ENCODE data around the gene TRAM2.

Gene TRAM2

GRCh38 chr6:52511572-52512151, 65.2 kb downstream of the TRAM2 start:
- DNase-seq (ENCODE audit: low read depth in 2 of 3, low spot score in 2 of 3): no peak

GRCh38 chr6:52511163-52511562, 65.7 kb downstream of the TRAM2 start:
- DNase-seq (ENCODE audit: low read depth in 2 of 3, low spot score in 2 of 3): no peak

DNA sequence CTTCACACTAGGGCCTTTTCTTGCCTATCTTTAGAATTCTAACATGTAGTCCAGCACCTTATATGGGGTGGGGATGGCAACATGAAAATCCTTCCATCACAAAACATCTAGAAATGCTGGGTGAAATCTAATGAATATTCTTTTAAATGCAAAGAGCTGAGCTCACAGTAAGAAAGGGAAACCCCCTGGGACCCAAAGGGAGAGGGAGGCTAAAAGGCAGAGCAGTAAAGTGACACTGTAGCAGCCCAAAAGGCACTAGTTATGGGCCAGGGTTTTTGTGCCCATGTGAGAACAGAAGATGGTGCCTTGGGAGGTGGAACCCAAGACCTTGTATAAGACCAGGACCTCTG, 66.7 kb downstream of the TRAM2 start:
- no peak for DNase-seq (ENCODE audit: low read depth in 2 of 3, low spot score in 2 of 3)

GRCh38 chr6:52509281-52510212, 67.3 kb downstream of the TRAM2 start:
- no peak for DNase-seq (ENCODE audit: low read depth in 2 of 3, low spot score in 2 of 3)

GRCh38 chr6:52508261-52508739, 68.6 kb downstream of the TRAM2 start:
- no peak for DNase-seq (ENCODE audit: low read depth in 2 of 3, low spot score in 2 of 3)

DNA sequence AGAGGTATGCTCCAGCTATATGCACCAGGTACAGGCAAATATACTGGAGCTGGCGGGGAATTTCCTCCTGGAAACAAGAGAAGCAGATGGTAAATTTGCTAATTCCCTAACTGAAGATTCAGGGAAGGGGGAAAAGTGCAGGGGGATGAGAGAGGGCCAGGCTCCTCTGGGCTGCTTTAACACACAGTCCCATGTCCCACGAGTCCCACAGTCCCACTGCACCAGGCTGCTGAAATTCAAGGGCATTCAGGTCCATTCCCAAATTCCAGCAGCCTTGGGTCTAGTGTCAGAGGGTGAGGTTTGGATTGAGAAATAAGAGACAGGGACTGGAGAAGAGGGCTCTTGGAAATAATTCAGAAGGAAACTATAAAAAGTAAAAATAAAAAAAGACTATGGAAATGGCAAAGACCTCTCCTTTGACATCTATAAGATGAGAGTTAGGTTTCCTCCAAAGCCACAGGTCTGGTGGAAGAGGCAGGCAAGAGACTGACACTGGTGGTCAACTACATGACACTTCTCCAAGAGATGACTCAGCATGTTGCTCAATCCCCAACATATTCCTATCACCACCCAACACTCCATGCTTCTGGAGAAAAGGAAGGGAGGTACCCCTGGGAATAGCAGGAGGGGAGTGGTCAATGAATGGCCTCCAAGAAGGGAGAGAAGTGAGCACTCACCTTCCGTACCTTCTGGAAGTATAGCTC, 69.2 kb downstream of the TRAM2 start:
- DNase-seq (ENCODE audit: low read depth in 2 of 3, low spot score in 2 of 3): no peak

GRCh38 chr6:52506476-52506875, 70.4 kb downstream of the TRAM2 start:
- DNase-seq (ENCODE audit: low read depth in 2 of 3, low spot score in 2 of 3): no peak

GRCh38 chr6:52505726-52506409, 71.0 kb downstream of the TRAM2 start:
- DNase-seq (ENCODE audit: low read depth in 2 of 3, low spot score in 2 of 3): no peak

DNA sequence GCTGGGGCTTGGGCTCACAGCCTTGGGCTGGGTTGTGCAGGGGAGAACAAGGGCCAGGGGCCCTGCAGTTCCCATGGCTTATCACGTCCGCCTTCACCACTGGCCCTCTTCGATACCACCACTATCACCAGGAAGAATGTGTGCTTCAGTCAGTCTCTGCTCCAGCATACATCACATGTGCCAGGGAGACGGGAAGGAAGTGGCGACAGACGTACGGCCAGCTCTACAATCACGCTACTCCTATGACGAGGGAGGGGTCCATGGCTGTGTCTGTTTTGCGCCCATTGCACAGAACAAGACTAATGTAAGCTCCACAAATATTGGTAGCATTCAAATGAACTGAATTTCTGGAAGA, 72.1 kb downstream of the TRAM2 start:
- no peak for DNase-seq (ENCODE audit: low read depth in 2 of 3, low spot score in 2 of 3)

DNA sequence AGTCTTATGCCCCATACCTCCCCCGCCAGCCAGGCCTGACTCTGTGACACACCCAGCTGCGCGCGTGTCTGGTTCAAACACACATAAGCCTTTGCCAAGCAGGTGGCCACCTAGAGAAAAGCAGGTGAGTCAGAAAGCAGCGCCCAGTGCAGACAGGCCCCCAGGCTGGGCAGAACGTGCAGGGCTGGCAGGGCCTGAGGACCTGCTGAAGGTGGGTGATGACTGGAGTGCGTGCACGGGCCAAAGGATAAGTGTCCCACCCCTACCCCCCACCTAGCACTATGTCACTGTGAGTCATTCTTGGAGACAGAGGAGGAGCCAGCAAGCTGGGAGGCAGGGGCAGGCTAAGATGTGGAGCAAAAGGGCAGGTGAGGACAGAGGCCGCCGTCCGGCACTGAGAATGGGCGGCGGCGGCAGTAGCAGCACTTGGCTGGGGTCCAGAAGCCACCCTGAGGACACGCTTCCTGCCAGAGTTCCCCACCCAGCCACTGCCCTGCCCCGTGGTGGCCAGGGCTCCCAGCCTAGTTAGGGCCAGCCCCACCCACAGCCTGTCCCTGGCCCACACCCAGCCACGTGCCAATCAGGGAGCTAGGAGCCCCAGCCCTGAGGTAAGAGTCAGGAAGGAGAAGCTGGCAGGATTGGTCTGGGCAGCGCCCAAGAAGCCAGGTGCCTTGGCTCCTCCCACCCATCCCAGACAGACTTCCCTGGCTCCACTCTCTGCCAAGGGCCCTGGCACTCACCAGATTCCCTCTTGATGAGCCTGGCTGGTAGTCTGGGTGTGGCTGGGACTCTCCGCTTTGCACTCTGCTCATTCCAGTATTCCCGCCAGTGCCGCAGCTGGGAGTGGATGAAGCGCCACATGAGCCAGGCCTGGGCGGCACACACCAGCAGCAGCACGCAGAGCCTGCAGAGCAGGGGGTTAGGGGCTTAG, 72.7 kb downstream of the TRAM2 start:
- DNase-seq (ENCODE audit: low read depth in 2 of 3, low spot score in 2 of 3): no peak

GRCh38 chr6:52503323-52503747, 73.5 kb downstream of the TRAM2 start:
- DNase-seq (ENCODE audit: low read depth in 2 of 3, low spot score in 2 of 3): no peak

- no peak for DNase-seq (ENCODE audit: low read depth in 2 of 3, low spot score in 2 of 3)
Observed at GRCh38 chr6:52502306-52503029, 74.4 kb downstream of the TRAM2 start.

GRCh38 chr6:52500238-52501129, 76.4 kb downstream of the TRAM2 start:
- DNase-seq (ENCODE audit: low read depth in 2 of 3, low spot score in 2 of 3): no peak

DNA sequence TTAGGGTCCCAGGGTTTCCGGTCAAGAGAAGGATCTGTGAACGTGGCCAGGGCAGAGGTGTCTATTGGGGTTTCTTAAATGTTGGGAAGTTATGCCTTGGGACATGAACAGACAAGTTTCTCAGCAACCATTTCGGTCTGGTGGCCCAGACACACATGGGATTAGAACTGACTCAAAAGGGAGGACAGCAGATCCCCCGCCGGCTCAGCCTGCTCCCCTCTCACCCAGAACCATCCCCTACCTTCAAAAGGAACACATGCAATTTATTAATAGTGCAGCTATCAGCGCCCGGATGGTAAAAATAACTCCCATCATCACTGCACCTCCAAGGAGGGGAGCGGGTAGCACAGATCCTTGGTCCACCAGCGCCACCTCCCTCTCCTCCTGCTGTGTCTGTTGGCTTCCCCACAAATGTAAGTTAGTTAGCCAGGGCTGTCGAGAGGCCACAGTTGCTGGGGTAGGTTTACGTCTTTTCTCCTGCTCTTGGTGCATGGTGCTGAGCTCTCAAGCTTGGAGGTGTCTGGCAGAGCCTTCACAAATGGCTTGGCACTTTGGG, 77.1 kb downstream of the TRAM2 start:
- DNase-seq (ENCODE audit: low read depth in 2 of 3, low spot score in 2 of 3): no peak

DNA sequence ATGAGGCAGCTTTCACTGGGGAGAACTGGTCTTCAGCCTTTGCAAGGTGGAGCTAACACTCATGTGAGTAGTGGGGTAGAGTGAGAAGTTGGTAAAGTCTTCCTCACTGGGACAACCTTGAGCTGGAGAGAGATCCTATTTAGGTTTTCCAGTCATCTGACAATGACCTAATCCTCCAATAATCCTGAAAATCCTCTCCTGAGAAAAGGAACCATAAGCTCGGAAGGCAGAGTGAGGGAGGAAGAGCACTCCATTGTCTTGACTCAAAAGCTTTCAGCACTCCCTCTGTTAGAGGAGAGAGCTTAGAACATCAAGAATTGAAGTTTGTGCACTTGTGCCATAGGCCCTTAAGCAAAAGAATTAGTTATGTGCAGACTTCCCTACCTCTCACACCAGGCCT, 77.8 kb downstream of the TRAM2 start:
- no peak for DNase-seq (ENCODE audit: low read depth in 2 of 3, low spot score in 2 of 3)

DNA sequence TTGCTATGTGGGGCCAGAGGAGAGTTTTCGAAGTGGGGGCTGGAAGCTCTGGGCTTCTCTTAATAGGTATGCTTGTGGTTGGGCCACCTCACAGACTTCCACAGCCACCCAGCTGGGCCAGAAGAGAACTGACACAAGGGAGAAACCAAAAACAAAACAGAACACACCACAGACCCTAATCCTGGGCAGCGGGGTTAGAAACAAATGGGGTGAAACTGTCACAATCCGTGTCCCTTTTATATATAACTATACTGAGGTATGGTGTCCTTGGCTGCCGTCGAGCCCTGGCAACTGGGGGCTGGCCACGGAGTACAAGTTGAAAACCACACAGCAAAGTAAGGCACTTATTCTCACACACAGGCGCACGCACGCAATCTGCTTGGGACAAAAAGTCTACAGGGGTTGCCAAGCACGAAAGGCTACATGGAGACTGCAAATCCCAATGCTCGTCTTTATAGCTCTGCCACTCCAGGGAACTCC, 78.3 kb downstream of the TRAM2 start:
- DNase-seq (ENCODE audit: low read depth in 2 of 3, low spot score in 2 of 3): no peak

- no peak for DNase-seq (ENCODE audit: low read depth in 2 of 3, low spot score in 2 of 3)
Observed at GRCh38 chr6:52497652-52498408, 79.0 kb downstream of the TRAM2 start.

DNA sequence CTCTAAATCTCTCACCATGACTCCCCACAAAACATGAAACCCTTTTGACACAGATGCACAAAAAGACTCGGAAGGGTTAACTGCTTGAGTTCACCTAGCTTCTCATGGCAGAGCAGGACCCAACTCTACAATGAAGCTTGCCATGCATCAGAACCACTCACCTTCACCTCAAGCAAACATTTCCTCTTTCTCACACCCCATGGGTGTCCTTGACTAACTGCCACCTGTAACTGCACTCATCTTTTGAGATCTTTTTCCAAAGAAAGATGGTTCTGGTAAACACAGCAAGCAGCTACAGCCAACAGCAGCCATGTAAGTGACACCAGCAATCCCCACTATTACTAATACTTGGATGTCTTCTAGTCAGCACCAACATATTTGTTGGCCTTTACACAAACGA, 80.2 kb downstream of the TRAM2 start:
- DNase-seq (ENCODE audit: low read depth in 2 of 3, low spot score in 2 of 3): no peak

Data from activated CD8-positive, alpha-beta memory T cell treated with anti-CD3 and anti-CD28 coated beads for 48 hours (primary cell).